ENCODE data around the gene KNOP1.
"Not testable (repeated sequence)": the region's sequence is repeated elsewhere in the genome, so short reads cannot be mapped to it uniquely, and the experiment has no call there.

DNA sequence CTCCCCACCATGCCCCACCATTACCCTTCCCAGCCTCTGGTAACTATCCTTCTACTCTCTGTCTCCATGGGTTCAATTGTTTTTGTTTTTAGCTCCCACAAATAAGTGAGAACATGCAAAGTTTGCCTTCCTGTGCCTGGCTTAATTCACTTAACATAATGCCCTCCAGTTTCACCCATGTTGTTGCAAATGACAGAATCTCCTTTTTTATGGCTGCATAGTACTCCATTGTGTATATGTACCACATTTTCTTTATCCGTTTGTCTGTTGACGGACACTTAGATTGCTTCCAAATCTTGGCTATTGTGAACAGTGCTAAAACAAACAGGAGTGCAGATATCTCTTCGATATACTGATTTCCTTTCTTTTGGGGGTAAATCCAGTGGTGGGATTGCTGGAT, 52.7 kb downstream of the KNOP1 start:
- not testable (repeated sequence) for TF ChIP-seq POLR2A, POLR2AphosphoS5, TAF1, SPI1, POU2F2 (IDR thresholded peaks at IDR 0.05; ENCODE audit: low read depth, low read length)

Measured in GM12891 (cell line).